Ovary (tissue), 3 donors: ENCODE data around the gene NTN5.

Experiments used
- CTCF ChIP-seq, 3 donors: fragments of 450-650 bp in 2 of 3; fragments of 200-600 bp in 1 of 3; IDR thresholded peaks; one replicate each; pipeline versions ENCODE4 v1.5.1 to v1.8.0; 2016 to 2022; ENCODE audit warnings: antibody characterized with exemption in 3 of 3, mild to moderate bottlenecking in 1 of 3
- EP300 ChIP-seq: sonication (generic); formaldehyde crosslinking; IDR thresholded peaks from one replicate; pipeline ENCODE4 v1.6.1; 2017; ENCODE audit warnings: antibody characterized with exemption
- POLR2A ChIP-seq: fragments of 450-650 bp; IDR thresholded peaks from one replicate; pipeline ENCODE4 v1.6.1; 2017; ENCODE audit warnings: antibody characterized with exemption, mild to moderate bottlenecking, moderate library complexity
- donor health status: DM: no; HTN: no; CAD: no.

GRCh38 chr19:48646001-48646721 is 26.7 kb downstream of the NTN5 start, which contains the start of gene CA11:
- TF ChIP-seq CTCF (IDR thresholded peaks at IDR 0.05) (peak; percentile 94 to 95 (median 94)), POLR2A (peak; percentile 71), EP300 (no peak)
